GM18498 (cell line): ENCODE results near the gene PRICKLE2.

Experiments used
- ATAC-seq: cut with Tn5 transposase; IDR thresholded peaks from one replicate; pipeline ENCODE4 v1.9.1; 2021; ENCODE audit warnings: mild to moderate bottlenecking, moderate library complexity; ENCODE audit not compliant: unreplicated experiment

Gene PRICKLE2

DNA sequence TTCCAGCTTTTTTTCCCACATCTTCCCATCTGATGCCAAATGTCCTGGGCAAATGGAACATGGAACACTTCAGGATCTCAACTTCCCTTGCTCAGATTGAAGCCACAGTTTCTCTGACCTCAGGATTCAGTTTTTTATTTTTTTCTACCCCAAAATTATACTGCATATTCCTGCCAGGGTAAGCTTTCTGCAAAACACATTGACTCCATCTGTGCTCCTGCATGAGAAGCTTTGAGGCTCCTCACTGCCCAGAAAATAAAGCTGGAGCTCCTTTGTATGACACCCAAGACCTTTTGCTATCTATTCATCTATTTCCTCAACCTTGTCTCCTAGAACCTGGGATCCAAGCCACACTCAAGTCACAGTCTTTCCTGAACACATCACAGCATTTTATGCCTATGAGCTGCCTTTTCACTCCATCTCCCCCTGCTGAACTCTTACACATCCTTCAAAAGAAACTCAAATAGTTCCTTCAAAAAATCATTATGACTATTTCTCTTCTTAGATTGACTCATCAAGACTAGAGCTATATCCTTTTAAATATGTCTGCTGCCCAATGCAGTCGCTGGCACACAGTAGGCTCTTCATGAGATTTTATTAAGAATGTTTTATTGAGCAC lies 144.5 kb downstream of the PRICKLE2 start:
- no peak for ATAC-seq

DNA sequence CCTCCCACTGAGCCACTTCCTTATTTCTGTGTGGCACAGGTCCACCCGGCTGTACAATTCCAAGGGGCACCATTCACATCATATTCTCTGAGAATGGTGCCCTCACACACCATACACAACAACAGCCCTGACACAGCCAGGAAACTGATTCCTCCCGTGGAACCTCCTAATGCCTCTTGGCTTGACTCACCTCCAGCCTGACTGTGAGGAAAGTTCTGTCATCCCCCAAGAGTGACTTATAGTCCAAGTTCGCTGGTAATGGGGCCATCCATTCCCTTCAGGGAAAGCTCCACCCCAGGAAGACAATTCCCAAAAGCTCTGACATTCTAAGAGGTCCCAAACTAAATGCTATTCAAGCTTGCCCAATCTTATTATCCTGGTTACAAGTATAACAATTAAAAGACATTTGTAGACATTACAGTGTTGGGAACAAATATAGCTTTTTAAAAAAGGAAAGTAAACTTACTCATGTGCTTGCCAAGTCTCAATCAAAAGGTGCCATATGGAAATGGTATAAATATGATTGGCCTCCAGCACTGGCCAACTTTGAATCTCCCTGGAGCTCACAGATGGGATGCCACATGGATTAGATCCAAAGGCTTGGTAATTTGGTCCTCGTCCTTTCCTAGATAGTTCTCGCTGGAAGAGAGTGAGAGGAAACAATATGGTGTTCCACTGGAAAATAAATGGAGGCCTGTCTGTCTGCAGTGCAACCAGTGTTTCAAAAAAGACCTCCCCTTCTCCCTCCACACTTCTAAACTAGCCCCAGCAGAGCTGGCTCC lies 145.7 kb downstream of the PRICKLE2 start:
- ATAC-seq = no peak

DNA sequence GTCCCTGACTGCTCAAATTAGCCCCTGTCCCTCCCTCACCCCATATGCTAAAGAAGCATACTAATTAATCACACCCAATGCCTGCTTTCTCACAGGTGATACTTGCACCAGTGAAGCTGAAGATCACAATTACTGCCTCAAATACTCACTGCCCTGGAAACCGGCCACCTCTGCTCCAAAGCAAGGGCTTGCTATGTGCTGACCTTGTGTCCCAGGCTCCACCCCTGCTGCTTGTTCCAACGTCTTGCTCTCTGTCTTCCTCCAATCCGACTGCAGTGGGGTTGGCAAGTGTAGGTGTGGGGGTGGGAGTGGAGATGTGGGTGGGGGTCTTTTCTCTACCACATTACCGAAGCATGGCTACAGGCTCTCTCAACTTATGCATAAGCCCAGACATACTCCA lies 146.3 kb downstream of the PRICKLE2 start:
- no peak for ATAC-seq

GRCh38 chr3:64074895-64075679 lies 150.2 kb downstream of the PRICKLE2 start:
- ATAC-seq = no peak

GRCh38 chr3:64074060-64074459 lies 151.2 kb downstream of the PRICKLE2 start:
- no peak for ATAC-seq

- no peak for ATAC-seq
Observed at GRCh38 chr3:64073158-64073761, 152.0 kb downstream of the PRICKLE2 start.

DNA sequence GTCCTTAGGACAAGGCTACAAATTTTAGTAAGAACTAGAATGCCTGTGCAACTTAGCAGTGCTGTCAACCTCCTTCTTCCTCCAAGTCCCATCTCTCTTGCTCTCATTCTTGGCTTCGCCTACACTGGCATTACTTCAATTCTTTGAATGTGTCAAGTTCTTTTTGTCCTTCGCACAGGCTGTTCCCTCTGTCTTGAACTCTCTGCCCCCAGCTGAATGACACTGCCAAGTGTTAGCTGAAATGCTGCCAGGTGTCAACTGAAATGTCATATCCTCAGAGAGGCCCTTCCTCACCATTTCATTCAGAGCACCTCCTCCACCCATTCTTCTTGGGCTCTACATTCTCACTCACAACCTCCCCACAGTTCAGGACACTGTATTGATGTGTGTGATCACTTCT lies 153.1 kb downstream of the PRICKLE2 start:
- no peak for ATAC-seq

GRCh38 chr3:64070704-64071103 lies 154.6 kb downstream of the PRICKLE2 start:
- ATAC-seq = no peak

GRCh38 chr3:64067506-64068346 lies 157.5 kb downstream of the PRICKLE2 start:
- no peak for ATAC-seq

GRCh38 chr3:64064804-64065203 lies 160.5 kb downstream of the PRICKLE2 start:
- no peak for ATAC-seq

DNA sequence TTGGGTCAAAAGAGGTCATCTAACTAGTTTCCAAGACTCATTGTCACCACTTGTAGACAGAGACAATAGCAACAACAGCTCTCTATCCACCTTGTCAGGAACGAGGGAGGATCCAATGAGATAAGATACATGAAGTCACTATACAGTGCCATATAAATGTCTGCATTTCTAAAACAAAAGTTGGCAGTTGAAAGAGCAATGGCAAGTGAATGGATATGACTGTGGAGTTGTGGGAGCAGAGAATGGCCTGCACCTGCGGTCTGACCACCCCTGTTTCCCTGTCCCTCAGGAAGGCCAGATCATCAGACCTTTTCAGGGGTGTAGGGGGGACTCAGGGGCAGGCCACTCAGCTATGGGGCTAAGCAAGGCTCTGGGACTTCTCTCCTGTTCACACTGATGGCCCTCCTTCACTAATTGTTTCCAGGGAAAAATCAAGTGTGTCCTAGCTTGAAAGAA lies 161.3 kb downstream of the PRICKLE2 start:
- ATAC-seq = no peak

GRCh38 chr3:64063207-64063982 lies 161.9 kb downstream of the PRICKLE2 start:
- ATAC-seq = no peak

DNA sequence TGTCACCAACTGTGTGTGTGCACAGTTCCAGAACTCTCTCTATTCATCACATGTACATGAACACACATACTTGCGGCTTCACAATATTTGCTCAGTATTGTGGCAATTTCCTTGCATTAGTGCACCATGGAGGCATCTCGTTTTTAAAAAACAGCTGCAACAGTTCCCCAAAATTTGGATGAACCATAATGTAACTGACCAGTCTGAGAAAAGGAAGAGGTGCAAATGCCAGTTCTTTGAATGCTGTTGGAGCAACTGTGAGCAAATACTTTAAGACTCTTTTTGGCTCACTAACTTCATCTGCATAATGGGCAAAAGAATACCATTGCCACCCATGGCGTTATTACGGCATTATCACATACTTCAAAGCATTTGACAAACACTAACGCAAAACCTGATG lies 163.6 kb downstream of the PRICKLE2 start:
- ATAC-seq = no peak

- no peak for ATAC-seq
Observed at GRCh38 chr3:64059484-64060175, 165.6 kb downstream of the PRICKLE2 start.

GRCh38 chr3:64058566-64058965 lies 166.7 kb downstream of the PRICKLE2 start:
- no peak for ATAC-seq

- no peak for ATAC-seq
Observed at GRCh38 chr3:64057231-64057630, 168.0 kb downstream of the PRICKLE2 start.

GRCh38 chr3:64056606-64057180 lies 168.6 kb downstream of the PRICKLE2 start:
- ATAC-seq = no peak

GRCh38 chr3:64055076-64055475 lies 170.2 kb downstream of the PRICKLE2 start:
- no peak for ATAC-seq

DNA sequence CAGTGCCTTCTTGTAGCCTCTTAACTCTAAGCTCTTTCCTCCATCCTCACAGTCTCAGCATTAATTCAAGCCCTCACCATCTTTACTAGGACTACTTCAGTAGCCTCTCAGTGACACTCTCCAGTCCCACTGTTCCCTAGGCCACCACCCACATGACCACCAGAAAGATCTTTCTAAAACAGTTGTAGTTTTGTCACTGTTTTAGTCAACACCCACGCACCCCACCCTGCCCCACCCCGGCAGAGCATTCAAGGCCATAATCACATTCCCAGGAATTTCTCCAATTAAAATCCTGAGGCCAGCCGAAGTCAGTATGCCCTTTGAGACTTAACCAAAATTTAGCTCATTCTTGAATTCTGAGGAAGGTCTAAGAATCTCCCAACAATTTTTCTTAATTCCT lies 170.8 kb downstream of the PRICKLE2 start:
- ATAC-seq = no peak
